ENCODE data around the gene TLN1. TPM values are rescaled to one million over a fixed set of nuclear protein-coding genes. Genes with fewer than 3 reads are reported as not detected.

TLN1 gene
- polyA plus RNA-seq, 2 of the 4 experiments (the other 2 are of a cell fraction): 65.5 to 108 TPM

DNA sequence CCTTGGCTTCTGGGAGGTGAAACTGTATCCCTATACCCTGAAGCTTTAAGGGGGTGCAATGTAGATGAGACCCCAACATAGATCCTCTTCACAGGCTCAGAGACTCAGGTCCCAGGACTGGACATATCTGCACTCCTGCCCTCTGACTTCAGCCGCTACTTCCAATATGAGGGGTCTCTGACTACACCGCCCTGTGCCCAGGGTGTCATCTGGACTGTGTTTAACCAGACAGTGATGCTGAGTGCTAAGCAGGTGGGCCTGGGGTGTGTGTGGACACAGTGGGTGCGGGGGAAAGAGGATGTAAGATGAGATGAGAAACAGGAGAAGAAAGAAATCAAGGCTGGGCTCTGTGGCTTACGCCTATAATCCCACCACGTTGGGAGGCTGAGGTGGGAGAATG, 52.9 kb downstream of the TLN1 start:
- ChIA-PET POLR2A (no interaction called here), CTCF (interaction anchor here (1.0 to 12.6 kb wide), 8 partner anchors 9 to 53 kb away, joined by 3 to 131 read pairs (median 6); partner anchors contain the start of genes ARHGEF39, CCDC107, CREB3 and RMRP)
- 92% methylated on average over 5 of the region's 5 CpGs for WGBS (ENCODE audit: missing lambda C conversion rate)
- no peak for DNase-seq (ENCODE audit: low read depth in 1 of 2, low spot score in 1 of 2)
- H3K27ac ChIP-seq: no peak overlapping the region
- peaks cover 19% of the 10 kb centered on the region for H3K4me1 ChIP-seq
- no peak overlapping the region for H3K4me3 ChIP-seq
- H3K9me3 ChIP-seq: no peaks in the 10 kb centered on the region
- no peak overlapping the region for H3K4me2 ChIP-seq
- TF ChIP-seq, protein P1, sequence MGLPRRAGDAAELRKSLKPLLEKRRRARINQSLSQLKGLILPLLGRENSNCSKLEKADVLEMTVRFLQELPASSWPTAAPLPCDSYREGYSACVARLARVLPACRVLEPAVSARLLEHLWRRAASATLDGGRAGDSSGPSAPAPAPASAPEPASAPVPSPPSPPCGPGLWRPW (IDR thresholded peaks at IDR 0.05): no peak
- no peak for TF ChIP-seq FOSL2 (IDR thresholded peaks at IDR 0.05)
- TF ChIP-seq FOSL2 (CRISPR knock-in tag; IDR thresholded peaks at IDR 0.05): no peak
- no peak for TF ChIP-seq ZNF302 (CRISPR knock-in tag; IDR thresholded peaks at IDR 0.05)
- TF ChIP-seq GATA3 (IDR thresholded peaks at IDR 0.05; ENCODE audit: borderline replicate concordance): no peak
- no peak for TF ChIP-seq POLR2AphosphoS2 (conservative IDR thresholded peaks at IDR 0.05; ENCODE audit: low read length)
- TF ChIP-seq, protein P2, sequence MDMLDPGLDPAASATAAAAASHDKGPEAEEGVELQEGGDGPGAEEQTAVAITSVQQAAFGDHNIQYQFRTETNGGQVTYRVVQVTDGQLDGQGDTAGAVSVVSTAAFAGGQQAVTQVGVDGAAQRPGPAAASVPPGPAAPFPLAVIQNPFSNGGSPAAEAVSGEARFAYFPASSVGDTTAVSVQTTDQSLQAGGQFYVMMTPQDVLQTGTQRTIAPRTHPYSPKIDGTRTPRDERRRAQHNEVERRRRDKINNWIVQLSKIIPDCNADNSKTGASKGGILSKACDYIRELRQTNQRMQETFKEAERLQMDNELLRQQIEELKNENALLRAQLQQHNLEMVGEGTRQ (IDR thresholded peaks at IDR 0.05): no peak
- no peak for TF ChIP-seq JUN (IDR thresholded peaks at IDR 0.05)
- TF ChIP-seq, protein P3, sequence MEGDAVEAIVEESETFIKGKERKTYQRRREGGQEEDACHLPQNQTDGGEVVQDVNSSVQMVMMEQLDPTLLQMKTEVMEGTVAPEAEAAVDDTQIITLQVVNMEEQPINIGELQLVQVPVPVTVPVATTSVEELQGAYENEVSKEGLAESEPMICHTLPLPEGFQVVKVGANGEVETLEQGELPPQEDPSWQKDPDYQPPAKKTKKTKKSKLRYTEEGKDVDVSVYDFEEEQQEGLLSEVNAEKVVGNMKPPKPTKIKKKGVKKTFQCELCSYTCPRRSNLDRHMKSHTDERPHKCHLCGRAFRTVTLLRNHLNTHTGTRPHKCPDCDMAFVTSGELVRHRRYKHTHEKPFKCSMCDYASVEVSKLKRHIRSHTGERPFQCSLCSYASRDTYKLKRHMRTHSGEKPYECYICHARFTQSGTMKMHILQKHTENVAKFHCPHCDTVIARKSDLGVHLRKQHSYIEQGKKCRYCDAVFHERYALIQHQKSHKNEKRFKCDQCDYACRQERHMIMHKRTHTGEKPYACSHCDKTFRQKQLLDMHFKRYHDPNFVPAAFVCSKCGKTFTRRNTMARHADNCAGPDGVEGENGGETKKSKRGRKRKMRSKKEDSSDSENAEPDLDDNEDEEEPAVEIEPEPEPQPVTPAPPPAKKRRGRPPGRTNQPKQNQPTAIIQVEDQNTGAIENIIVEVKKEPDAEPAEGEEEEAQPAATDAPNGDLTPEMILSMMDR (IDR thresholded peaks at IDR 0.05): no peak
- no peak for TF ChIP-seq CBX8 (IDR thresholded peaks at IDR 0.05)
- TF ChIP-seq, protein P4, sequence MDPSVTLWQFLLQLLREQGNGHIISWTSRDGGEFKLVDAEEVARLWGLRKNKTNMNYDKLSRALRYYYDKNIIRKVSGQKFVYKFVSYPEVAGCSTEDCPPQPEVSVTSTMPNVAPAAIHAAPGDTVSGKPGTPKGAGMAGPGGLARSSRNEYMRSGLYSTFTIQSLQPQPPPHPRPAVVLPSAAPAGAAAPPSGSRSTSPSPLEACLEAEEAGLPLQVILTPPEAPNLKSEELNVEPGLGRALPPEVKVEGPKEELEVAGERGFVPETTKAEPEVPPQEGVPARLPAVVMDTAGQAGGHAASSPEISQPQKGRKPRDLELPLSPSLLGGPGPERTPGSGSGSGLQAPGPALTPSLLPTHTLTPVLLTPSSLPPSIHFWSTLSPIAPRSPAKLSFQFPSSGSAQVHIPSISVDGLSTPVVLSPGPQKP (IDR thresholded peaks at IDR 0.05; ENCODE audit: low read depth, low read length): no peak
- TF ChIP-seq CHD2 (IDR thresholded peaks at IDR 0.05; ENCODE audit: low read length, partially characterized antibody): no peak
- no peak for TF ChIP-seq POLR2A (IDR thresholded peaks at IDR 0.05; ENCODE audit: low read length)
- no peak for TF ChIP-seq KDM5A (IDR thresholded peaks at IDR 0.05)
- TF ChIP-seq, protein P5, sequence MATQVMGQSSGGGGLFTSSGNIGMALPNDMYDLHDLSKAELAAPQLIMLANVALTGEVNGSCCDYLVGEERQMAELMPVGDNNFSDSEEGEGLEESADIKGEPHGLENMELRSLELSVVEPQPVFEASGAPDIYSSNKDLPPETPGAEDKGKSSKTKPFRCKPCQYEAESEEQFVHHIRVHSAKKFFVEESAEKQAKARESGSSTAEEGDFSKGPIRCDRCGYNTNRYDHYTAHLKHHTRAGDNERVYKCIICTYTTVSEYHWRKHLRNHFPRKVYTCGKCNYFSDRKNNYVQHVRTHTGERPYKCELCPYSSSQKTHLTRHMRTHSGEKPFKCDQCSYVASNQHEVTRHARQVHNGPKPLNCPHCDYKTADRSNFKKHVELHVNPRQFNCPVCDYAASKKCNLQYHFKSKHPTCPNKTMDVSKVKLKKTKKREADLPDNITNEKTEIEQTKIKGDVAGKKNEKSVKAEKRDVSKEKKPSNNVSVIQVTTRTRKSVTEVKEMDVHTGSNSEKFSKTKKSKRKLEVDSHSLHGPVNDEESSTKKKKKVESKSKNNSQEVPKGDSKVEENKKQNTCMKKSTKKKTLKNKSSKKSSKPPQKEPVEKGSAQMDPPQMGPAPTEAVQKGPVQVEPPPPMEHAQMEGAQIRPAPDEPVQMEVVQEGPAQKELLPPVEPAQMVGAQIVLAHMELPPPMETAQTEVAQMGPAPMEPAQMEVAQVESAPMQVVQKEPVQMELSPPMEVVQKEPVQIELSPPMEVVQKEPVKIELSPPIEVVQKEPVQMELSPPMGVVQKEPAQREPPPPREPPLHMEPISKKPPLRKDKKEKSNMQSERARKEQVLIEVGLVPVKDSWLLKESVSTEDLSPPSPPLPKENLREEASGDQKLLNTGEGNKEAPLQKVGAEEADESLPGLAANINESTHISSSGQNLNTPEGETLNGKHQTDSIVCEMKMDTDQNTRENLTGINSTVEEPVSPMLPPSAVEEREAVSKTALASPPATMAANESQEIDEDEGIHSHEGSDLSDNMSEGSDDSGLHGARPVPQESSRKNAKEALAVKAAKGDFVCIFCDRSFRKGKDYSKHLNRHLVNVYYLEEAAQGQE (IDR thresholded peaks at IDR 0.05): no peak
- TF ChIP-seq RAD21 (conservative IDR thresholded peaks at IDR 0.05 in 1 of 2, IDR thresholded peaks at IDR 0.05 in 1 of 2): no peak
- no peak for TF ChIP-seq CBX2 (IDR thresholded peaks at IDR 0.05; ENCODE audit: borderline replicate concordance, low read depth)
- TF ChIP-seq, protein P6, sequence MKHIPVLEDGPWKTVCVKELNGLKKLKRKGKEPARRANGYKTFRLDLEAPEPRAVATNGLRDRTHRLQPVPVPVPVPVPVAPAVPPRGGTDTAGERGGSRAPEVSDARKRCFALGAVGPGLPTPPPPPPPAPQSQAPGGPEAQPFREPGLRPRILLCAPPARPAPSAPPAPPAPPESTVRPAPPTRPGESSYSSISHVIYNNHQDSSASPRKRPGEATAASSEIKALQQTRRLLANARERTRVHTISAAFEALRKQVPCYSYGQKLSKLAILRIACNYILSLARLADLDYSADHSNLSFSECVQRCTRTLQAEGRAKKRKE (CRISPR knock-in tag; IDR thresholded peaks at IDR 0.05; ENCODE audit: low read depth): no peak
- ATAC-seq: no peak
- FAIRE-seq: no peak

Data from A549 (cell line).